IPS DF 6.9 (cell line): ENCODE data around the gene VAV2.

ENCODE experiments used
- DNase-seq: peaks from one replicate; pipeline ENCODE4 v3.0.0-alpha.2; 2013; ENCODE audit warnings: low read depth, low spot score
- H3K27ac ChIP-seq: one replicate; pipeline ENCODE4 v1.5.1; 2013; ENCODE audit warnings: low read length, control low read depth
- H3K27me3 ChIP-seq: 2 replicates; pipeline ENCODE4 v1.6.1; 2013; ENCODE audit warnings: mild to moderate bottlenecking, low read length; ENCODE audit not compliant: control insufficient read depth, insufficient read depth
- H3K36me3 ChIP-seq: 2 replicates; pipeline ENCODE4 v1.6.1; 2013; ENCODE audit warnings: low read length; ENCODE audit not compliant: control insufficient read depth, insufficient read depth
- H3K4me1 ChIP-seq: 2 replicates; pipeline ENCODE4 v1.6.1; 2013; ENCODE audit warnings: low read length; ENCODE audit not compliant: control insufficient read depth, insufficient read depth
- H3K4me3 ChIP-seq: 2 replicates; pipeline ENCODE4 v1.5.1; 2013; ENCODE audit warnings: mild to moderate bottlenecking, low read length
- H3K9me3 ChIP-seq: 2 replicates; pipeline ENCODE4 v1.6.1; 2013; ENCODE audit warnings: low read length, inconsistent platforms; ENCODE audit not compliant: control insufficient read depth, insufficient read depth
- WGBS: extraction: QIAGEN DNeasy Blood & Tissue Kit; methylation state at CpG from one replicate; pipeline ENCODE4 v1.1.7; 2013; ENCODE audit warnings: mixed read lengths, missing lambda C conversion rate; ENCODE audit not compliant: insufficient read length, insufficient coverage; 5-methylcytosine and 5-hydroxymethylcytosine counted together

Gene VAV2

DNA sequence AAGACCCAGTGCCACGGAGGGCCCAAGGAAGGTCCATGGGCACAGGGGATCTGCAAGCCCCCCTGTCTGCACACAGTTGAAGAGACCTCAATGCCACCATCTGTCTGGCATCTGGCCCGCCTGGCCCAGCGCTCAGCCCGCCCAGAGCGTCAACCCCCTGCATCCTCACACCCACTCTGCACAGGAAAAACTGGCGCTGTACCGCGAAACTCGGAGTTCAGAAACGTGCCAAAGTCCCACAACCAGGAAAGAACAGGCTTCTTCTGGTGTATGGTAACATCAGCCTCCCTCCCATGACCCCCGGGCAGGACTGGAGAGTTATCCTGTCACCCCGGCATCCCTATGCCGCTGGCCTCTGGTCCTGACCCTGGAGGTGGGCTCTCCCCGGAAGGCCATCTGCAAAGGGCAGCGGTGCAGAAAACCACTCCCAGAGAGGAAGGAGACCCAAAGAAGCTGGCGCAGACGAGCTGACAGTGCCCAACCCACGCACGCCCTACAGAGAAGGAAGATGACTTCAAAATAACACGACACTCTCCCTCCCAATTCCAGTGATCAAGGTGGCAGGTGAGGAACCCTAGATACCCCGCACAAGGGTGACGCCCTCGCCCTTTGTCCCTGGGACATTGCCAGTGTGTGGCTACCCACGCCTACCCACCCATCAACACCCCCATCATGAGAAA is 18.9 kb downstream of the VAV2 start:
- DNase-seq: no peak
- no CpG with 5 or more reads among the region's 24 CpGs for WGBS
- H3K36me3 ChIP-seq: peaks cover 2% of the 10 kb centered on the region; the same call in 1 of the 2 replicates
- H3K9me3 ChIP-seq: no peaks in the 10 kb centered on the region
- H3K27ac ChIP-seq: no peak overlapping the region
- H3K4me3 ChIP-seq: no peak overlapping the region
- H3K4me1 ChIP-seq: peaks cover 7% of the 10 kb centered on the region; the same call in 1 of the 2 replicates
- H3K27me3 ChIP-seq: no peaks in the 10 kb centered on the region

DNA sequence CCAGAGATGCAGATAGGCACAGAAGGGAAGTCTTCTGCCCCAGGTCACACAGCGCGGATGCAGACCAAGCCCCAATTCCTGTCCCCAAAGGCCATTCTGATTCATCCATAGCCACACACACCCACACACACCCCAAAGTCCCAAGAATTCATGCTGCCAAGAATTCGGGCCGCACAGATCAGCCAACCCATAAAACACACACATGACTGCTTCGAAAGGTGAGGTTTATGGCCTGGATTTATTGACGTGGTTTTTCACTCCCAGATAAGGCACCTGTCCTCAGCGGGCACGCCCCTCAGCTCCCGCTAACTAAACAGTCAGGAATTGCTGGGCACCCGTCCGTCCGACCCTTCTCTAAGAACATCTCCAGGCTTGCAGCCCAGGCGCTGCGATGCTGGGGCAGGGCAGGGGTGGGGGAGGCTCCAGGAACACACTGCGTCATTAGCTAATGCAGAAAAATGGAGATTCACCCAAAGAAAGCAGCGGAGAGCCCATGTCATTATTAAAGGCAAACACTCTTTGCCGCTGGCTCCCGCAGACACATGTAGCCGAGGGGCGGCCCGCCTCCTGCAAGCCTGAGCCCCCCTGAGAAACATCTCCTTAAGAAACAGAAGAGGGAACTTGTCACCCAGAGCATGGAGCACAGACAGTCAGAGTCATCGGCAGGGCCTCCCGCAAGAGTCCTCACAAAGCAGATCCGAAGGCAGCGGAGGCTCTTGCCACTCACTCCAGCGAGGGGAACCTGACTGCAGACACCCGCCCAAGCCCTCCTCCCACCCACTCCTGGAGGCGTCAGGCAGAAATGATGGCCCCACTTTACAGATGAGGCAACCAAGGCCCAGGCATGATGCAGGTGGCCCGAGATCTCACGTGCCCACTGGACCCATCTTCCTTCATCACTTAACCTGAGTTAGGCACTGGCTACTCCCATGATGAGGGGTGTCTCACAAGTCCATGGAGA is 19.9 kb downstream of the VAV2 start:
- no peak for DNase-seq
- H3K4me1 ChIP-seq: peaks cover 7% of the 10 kb centered on the region; the same call in 1 of the 2 replicates
- no peak overlapping the region for H3K27ac ChIP-seq
- H3K9me3 ChIP-seq: no peaks in the 10 kb centered on the region
- no peaks in the 10 kb centered on the region; the same call in 1 of the 2 replicates for H3K36me3 ChIP-seq
- no CpG with 5 or more reads among the region's 30 CpGs for WGBS
- H3K27me3 ChIP-seq: no peaks in the 10 kb centered on the region
- H3K4me3 ChIP-seq: no peak overlapping the region

DNA sequence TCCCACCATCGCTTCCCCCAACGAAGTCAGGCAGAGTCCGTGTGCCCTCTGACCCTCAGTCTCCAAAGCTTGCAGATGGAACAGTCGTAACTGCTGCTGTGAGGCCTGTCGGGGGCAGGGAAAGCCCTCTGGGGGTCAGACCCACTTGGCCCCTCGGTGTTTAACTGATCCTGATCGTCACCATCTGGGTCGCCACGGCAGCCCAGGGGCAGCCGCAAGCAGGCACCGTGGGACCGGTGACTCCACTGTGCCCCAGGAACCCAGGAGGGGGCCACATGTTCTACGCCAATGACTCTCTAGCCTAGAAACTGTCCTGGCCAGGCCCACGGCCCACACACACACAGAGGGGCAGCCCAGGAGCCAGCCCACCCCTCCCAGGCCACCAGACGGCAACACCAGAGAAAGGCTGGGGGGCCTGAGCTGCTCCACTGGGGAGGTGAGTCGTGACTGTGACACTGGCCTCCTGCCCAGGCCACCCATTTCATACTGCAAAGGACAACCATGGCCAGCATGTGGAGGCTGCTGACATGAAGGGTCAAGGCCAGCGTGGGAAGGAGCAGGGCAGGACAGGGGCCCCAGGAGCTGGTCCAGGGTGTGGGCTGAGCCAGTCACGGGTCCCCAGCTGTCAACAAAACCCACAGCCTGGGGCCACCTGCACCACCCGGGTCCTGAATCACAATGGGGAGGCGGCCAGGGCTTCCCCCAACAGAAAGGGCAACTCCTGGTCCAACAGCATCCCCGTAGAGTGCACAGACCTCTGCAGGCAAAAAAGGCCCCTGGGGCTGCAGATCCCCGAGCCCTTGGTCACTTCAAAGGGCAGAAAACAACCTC is 20.8 kb downstream of the VAV2 start:
- WGBS: no CpG with 5 or more reads among the region's 22 CpGs
- Histone ChIP-seq H3K4me1 (peaks cover 5% of the 10 kb centered on the region; the same call in 1 of the 2 replicates), H3K9me3 (no peaks in the 10 kb centered on the region), H3K36me3 (no peaks in the 10 kb centered on the region), H3K27me3 (no peaks in the 10 kb centered on the region), H3K4me3 (no peak overlapping the region), H3K27ac (no peak overlapping the region)
- no peak for DNase-seq

DNA sequence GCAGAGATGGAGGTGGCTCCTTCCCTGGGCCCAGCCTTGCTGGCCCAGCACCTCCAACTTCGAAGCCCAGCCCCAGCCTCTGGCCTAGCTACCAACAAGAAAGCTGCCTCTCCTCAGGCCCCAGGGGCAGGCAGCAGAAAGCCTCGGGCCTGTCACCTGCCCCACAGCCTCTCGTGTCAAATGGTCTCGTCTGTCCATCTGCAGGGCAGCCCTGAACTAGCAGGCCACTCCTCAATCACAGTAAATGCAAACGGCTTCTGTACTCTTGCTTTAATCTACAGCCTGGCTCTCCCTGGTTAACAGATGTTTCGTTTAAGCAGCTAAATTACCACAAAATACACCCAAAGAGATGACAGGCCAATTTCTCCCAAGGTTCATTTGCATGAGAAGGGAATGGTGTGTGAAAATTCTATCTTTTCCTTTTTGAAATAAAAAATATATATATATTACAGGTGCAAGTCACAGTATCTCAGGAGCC is 21.5 kb downstream of the VAV2 start:
- no peak for DNase-seq
- Histone ChIP-seq H3K36me3 (no peaks in the 10 kb centered on the region), H3K27ac (no peak overlapping the region), H3K4me1 (peaks cover 5% of the 10 kb centered on the region; the same call in 1 of the 2 replicates), H3K9me3 (no peaks in the 10 kb centered on the region), H3K27me3 (no peaks in the 10 kb centered on the region), H3K4me3 (no peak overlapping the region)
- WGBS: no CpG with 5 or more reads among the region's 6 CpGs

- Histone ChIP-seq H3K9me3 (no peaks in the 10 kb centered on the region), H3K4me3 (no peak overlapping the region), H3K4me1 (peaks cover 5% of the 10 kb centered on the region; the same call in 1 of the 2 replicates), H3K27me3 (no peaks in the 10 kb centered on the region), H3K27ac (no peak overlapping the region), H3K36me3 (no peaks in the 10 kb centered on the region)
- no peak for DNase-seq
- WGBS: no CpG with 5 or more reads among the region's 25 CpGs
Observed at GRCh38 chr9:133969681-133970580, 22.2 kb downstream of the VAV2 start.

GRCh38 chr9:133968966-133969617 is 23.0 kb downstream of the VAV2 start:
- Histone ChIP-seq H3K27me3 (no peaks in the 10 kb centered on the region), H3K36me3 (no peaks in the 10 kb centered on the region), H3K4me1 (peaks cover 5% of the 10 kb centered on the region; the same call in 1 of the 2 replicates), H3K9me3 (no peaks in the 10 kb centered on the region), H3K4me3 (no peak overlapping the region), H3K27ac (no peak overlapping the region)
- DNase-seq: no peak
- no CpG with 5 or more reads among the region's 22 CpGs for WGBS

DNA sequence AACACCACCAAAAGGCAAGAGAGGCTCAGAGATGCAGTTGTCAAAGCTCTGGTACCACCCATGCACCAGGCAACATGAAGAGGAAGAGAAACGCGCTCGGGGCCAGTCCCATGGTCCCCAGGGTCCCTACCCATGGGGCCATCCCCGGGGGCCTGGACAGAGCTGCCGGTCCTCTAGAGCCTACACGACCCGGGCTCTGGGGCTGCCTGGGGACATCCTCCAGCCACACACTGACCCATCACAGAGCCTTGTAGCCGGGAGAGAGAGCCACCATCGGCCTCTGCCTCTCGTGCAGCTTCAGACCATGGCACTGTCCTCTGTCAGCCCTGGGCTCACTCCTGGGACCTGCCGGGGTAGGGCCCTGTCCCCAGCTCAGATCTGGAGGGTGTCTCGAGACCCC is 23.7 kb downstream of the VAV2 start:
- Histone ChIP-seq H3K36me3 (no peaks in the 10 kb centered on the region), H3K4me1 (peaks cover 5% of the 10 kb centered on the region; the same call in 1 of the 2 replicates), H3K9me3 (no peaks in the 10 kb centered on the region), H3K27me3 (no peaks in the 10 kb centered on the region), H3K4me3 (no peak overlapping the region), H3K27ac (no peak overlapping the region)
- no peak for DNase-seq
- no CpG with 5 or more reads among the region's 12 CpGs for WGBS

- H3K36me3 ChIP-seq: no peaks in the 10 kb centered on the region
- H3K4me3 ChIP-seq: no peak overlapping the region
- no peaks in the 10 kb centered on the region for H3K27me3 ChIP-seq
- H3K4me1 ChIP-seq: peaks cover 5% of the 10 kb centered on the region; the same call in 1 of the 2 replicates
- no peaks in the 10 kb centered on the region for H3K9me3 ChIP-seq
- no peak overlapping the region for H3K27ac ChIP-seq
- no CpG with 5 or more reads among the region's 7 CpGs for WGBS
- DNase-seq: no peak
Observed at GRCh38 chr9:133967024-133967741, 24.9 kb downstream of the VAV2 start.
